HepG2 (cell line): ENCODE results near the gene RUSF1. TPM values are rescaled to one million over a fixed set of nuclear protein-coding genes. Genes with fewer than 3 reads are reported as not detected.

Experiments
- ARHGAP35 ChIP-seq: sonication (generic); formaldehyde crosslinking; IDR thresholded peaks from 2 replicates; pipeline ENCODE4 v1.9.0; 2022; ENCODE audit warnings: mild to moderate bottlenecking, inconsistent platforms, moderate library complexity, missing genetic modification reagents, borderline replicate concordance
- ARNT ChIP-seq: fragments of 450-650 bp; IDR thresholded peaks from 2 replicates; pipeline ENCODE4 v1.6.1; 2017
- ATF4 ChIP-seq, 2 experiments: fragments of 450-650 bp in 1 of 2; sonication (generic) in 1 of 2; formaldehyde crosslinking; IDR thresholded peaks; 2 replicates each; pipeline versions ENCODE4 v1.5.0 to v1.8.0; 2020 to 2022; ENCODE audit warnings: mild to moderate bottlenecking in 1 of 2, missing genetic modification reagents in 1 of 2
- DR1 ChIP-seq: sonication (generic); formaldehyde crosslinking; IDR thresholded peaks from 2 replicates; pipeline ENCODE4 v1.8.0; 2021; ENCODE audit warnings: mild to moderate bottlenecking, missing genetic modification reagents, inconsistent platforms
- THAP11 ChIP-seq: IDR thresholded peaks from 2 replicates; pipeline ENCODE4 v1.6.1; 2016; ENCODE audit warnings: missing biosample characterization, missing genetic modification reagents
- ZFP36L1 ChIP-seq: sonication (generic); formaldehyde crosslinking; IDR thresholded peaks from 2 replicates; pipeline ENCODE4 v1.8.0; 2022; ENCODE audit warnings: mild to moderate bottlenecking, missing genetic modification reagents, moderate library complexity
- ZNF136 ChIP-seq: sonication (generic); formaldehyde crosslinking; IDR thresholded peaks from 2 replicates; pipeline ENCODE4 v1.8.1; 2022; ENCODE audit warnings: low read depth, mild to moderate bottlenecking, moderate library complexity, missing genetic modification reagents
- ZNF292 ChIP-seq: sonication (generic); formaldehyde crosslinking; IDR thresholded peaks from 2 replicates; pipeline ENCODE4 v1.8.1; 2022; ENCODE audit warnings: mild to moderate bottlenecking, low read depth, missing genetic modification reagents, borderline replicate concordance
- ZXDC ChIP-seq: sonication (generic); formaldehyde crosslinking; IDR thresholded peaks from 2 replicates; pipeline ENCODE4 v1.5.0; 2020; ENCODE audit warnings: mild to moderate bottlenecking, missing genetic modification reagents
- polyA plus RNA-seq, 8 experiments: library from polyadenylated mRNA; depleted of rRNA in 3 of 8; stranded (reverse) in 7 of 8; unstranded in 1 of 8; fragments of >200 nt; fragmentation: Illumina TruSeq in 4 of 8; extraction: Trizol in 4 of 8; gene quantifications; 2 replicates each; pipeline versions ENCODE4 v1.2.1 to v1.2.3, GENCODE V29; 2011 to 2016; ENCODE audit warnings: low read depth in 4 of 8, missing spikeins in 1 of 8, mixed read lengths in 1 of 8; ENCODE audit not compliant: insufficient read depth in 1 of 8
- total RNA-seq, 5 experiments: library from RNA; depleted of rRNA; stranded (reverse); fragments of >200 nt; fragmentation: Illumina TruSeq; extraction: Trizol; gene quantifications; 2 replicates each; pipeline ENCODE4 v1.2.3, GENCODE V29; 2016; ENCODE audit warnings: low read depth in 1 of 5
- TF ChIP-seq, protein P1 (sequence below), 2 experiments: fragments of 450-650 bp in 1 of 2; sonication (generic) in 1 of 2; formaldehyde crosslinking in 1 of 2; IDR thresholded peaks; 2 replicates each; pipeline versions ENCODE4 v1.6.1 to v1.8.0; 2016 to 2022; ENCODE audit warnings: antibody characterized with exemption in 1 of 2, mild to moderate bottlenecking in 1 of 2, missing genetic modification reagents in 1 of 2
- TF ChIP-seq, protein P2 (sequence below): sonication (generic); formaldehyde crosslinking; IDR thresholded peaks from 2 replicates; pipeline ENCODE4 v1.5.0; 2020; ENCODE audit warnings: mild to moderate bottlenecking, missing genetic modification reagents

RUSF1 gene
- total and polyA plus RNA-seq, 2 of the 13 experiments (the other 11 are each of a cell fraction or from before 2014, with no cell fraction given) = 40.8 to 50.2 TPM

DNA sequence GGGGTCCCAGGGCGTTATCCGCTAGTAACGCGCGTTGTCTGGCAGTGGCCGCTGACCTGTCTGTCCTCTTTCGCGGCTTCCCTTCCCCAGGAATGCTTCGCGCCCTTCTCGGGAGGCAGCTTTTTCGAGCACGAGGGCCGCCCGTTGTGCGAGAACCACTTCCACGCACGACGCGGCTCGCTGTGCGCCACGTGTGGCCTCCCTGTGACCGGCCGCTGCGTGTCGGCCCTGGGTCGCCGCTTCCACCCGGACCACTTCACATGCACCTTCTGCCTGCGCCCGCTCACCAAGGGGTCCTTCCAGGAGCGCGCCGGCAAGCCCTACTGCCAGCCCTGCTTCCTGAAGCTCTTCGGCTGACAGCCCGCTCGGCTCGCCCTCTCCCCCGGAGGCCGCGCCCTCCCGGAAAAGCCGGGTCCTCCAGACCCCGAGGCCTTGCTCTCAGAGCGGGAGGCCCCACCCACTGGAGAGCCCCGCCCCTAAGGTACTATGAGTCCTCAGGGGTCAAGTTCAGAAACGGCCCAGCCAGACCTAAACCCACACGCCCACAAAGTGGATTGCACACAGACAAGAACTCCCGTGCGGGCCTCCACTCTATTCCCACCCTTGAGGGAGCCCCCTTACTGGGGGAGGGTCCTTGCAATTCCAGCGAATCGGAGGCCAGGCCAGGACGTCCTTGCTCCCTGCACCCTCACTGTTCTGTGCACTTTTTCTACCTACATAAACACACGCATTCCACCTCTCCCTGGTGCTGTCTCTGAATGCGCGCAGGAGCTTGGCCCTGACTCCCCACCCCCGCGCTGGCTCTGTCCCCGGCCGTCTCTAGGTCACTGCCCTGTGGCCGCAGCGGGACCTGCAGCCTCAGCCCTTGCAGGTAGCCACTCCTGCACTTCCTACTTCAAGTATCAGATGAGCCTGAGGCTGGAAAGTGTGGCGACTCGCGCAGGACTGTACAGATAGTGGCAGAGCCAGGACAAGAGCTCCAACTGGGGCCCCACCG is 30.7 kb downstream of the RUSF1 start (continued):
- TF ChIP-seq, protein P1, sequence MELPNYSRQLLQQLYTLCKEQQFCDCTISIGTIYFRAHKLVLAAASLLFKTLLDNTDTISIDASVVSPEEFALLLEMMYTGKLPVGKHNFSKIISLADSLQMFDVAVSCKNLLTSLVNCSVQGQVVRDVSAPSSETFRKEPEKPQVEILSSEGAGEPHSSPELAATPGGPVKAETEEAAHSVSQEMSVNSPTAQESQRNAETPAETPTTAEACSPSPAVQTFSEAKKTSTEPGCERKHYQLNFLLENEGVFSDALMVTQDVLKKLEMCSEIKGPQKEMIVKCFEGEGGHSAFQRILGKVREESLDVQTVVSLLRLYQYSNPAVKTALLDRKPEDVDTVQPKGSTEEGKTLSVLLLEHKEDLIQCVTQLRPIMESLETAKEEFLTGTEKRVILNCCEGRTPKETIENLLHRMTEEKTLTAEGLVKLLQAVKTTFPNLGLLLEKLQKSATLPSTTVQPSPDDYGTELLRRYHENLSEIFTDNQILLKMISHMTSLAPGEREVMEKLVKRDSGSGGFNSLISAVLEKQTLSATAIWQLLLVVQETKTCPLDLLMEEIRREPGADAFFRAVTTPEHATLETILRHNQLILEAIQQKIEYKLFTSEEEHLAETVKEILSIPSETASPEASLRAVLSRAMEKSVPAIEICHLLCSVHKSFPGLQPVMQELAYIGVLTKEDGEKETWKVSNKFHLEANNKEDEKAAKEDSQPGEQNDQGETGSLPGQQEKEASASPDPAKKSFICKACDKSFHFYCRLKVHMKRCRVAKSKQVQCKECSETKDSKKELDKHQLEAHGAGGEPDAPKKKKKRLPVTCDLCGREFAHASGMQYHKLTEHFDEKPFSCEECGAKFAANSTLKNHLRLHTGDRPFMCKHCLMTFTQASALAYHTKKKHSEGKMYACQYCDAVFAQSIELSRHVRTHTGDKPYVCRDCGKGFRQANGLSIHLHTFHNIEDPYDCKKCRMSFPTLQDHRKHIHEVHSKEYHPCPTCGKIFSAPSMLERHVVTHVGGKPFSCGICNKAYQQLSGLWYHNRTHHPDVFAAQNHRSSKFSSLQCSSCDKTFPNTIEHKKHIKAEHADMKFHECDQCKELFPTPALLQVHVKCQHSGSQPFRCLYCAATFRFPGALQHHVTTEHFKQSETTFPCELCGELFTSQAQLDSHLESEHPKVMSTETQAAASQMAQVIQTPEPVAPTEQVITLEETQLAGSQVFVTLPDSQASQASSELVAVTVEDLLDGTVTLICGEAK (IDR thresholded peaks at IDR 0.05) = no peak
- TF ChIP-seq, protein P1 (CRISPR knock-in tag; IDR thresholded peaks at IDR 0.05) = peak; percentile 55; the same call in 1 of the 2 replicates
- TF ChIP-seq ZNF292 = peak; percentile 91; the same call in 1 of the 2 replicates
- no peak for TF ChIP-seq ZFP36L1 (CRISPR knock-in tag)
- peak; percentile 14; the same call in 1 of the 2 replicates for TF ChIP-seq DR1 (CRISPR knock-in tag)
- no peak for TF ChIP-seq ATF4 (CRISPR knock-in tag; IDR thresholded peaks at IDR 0.05)
- TF ChIP-seq ZNF136 = peak; percentile 46; the same call in 1 of the 2 replicates
- no peak for TF ChIP-seq ZXDC (CRISPR knock-in tag)
- TF ChIP-seq ARNT = no peak
- TF ChIP-seq ARHGAP35 (CRISPR knock-in tag) = peak; percentile 51
- peak; percentile 53 for TF ChIP-seq THAP11 (CRISPR knock-in tag)
- TF ChIP-seq, protein P2, sequence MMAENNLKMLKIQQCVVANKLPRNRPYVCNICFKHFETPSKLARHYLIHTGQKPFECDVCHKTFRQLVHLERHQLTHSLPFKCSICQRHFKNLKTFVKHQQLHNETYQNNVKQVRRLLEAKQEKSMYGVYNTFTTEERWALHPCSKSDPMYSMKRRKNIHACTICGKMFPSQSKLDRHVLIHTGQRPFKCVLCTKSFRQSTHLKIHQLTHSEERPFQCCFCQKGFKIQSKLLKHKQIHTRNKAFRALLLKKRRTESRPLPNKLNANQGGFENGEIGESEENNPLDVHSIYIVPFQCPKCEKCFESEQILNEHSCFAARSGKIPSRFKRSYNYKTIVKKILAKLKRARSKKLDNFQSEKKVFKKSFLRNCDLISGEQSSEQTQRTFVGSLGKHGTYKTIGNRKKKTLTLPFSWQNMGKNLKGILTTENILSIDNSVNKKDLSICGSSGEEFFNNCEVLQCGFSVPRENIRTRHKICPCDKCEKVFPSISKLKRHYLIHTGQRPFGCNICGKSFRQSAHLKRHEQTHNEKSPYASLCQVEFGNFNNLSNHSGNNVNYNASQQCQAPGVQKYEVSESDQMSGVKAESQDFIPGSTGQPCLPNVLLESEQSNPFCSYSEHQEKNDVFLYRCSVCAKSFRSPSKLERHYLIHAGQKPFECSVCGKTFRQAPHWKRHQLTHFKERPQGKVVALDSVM (CRISPR knock-in tag) = peak; percentile 87
